Renal pelvis (tissue), 12 donors: ENCODE results near the gene COX18. TPM values are rescaled to one million over a fixed set of nuclear protein-coding genes. Genes with fewer than 3 reads are reported as not detected.
A peak's percentile ranks its signal among the peaks of the same experiment; 100 is the strongest.

Experiments
- DNase-seq: peaks from one replicate; pipeline ENCODE4 v3.0.0-alpha.2; 2013
- long read RNA-seq, 16 experiments: transcript quantifications; one replicate each; lab custom pipeline, GENCODE V29; 2026
- polyA plus RNA-seq, 3 donors: library from polyadenylated mRNA; unstranded; fragments of 120-200 nt; gene quantifications; one replicate each; pipeline ENCODE4 v1.2.1, GENCODE V29; 2013; ENCODE audit not compliant: insufficient read length in 3 of 3

The COX18 gene
- polyA plus RNA-seq, result 10 to 100 TPM; 15.8 to 19.4 (median 17.9) TPM
- long read RNA-seq, donor 1, full-length matches to known transcripts, result 2 of 2 reads
- long read RNA-seq, donor 1, partial matches to known transcripts, result 0 of 2 reads
- long read RNA-seq, donor 1, other reads (novel, unspliced or antisense), result 0 of 2 reads
- long read RNA-seq, donor 2, full-length matches to known transcripts, result 3 of 3 reads
- long read RNA-seq, donor 2, partial matches to known transcripts, result 0 of 3 reads
- long read RNA-seq, donor 2, other reads (novel, unspliced or antisense), result 0 of 3 reads
- long read RNA-seq, donor 3, full-length matches to known transcripts, result 7 of 7 reads
- long read RNA-seq, donor 3, partial matches to known transcripts, result 0 of 7 reads
- long read RNA-seq, donor 3, other reads (novel, unspliced or antisense), result 0 of 7 reads
- long read RNA-seq, donor 4, full-length matches to known transcripts, result 3 of 3 reads
- long read RNA-seq, donor 4, partial matches to known transcripts, result 0 of 3 reads
- long read RNA-seq, donor 4, other reads (novel, unspliced or antisense), result 0 of 3 reads
- long read RNA-seq, donor 5, partial matches to known transcripts, result 0 of 2 reads
- long read RNA-seq, donor 5, other reads (novel, unspliced or antisense), result 0 of 2 reads
- long read RNA-seq, donor 6, full-length matches to known transcripts, result 4 of 4 reads
- long read RNA-seq, donor 6, partial matches to known transcripts, result 0 of 4 reads
- long read RNA-seq, donor 6, other reads (novel, unspliced or antisense), result 0 of 4 reads
- long read RNA-seq, donor 7, full-length matches to known transcripts, result 6 of 6 reads
- long read RNA-seq, donor 7, partial matches to known transcripts, result 0 of 6 reads
- long read RNA-seq, donor 7, other reads (novel, unspliced or antisense), result 0 of 6 reads
- long read RNA-seq, donor 8, full-length matches to known transcripts, result 4 of 4 reads
- long read RNA-seq, donor 8, partial matches to known transcripts, result 0 of 4 reads
- long read RNA-seq, donor 8, other reads (novel, unspliced or antisense), result 0 of 4 reads
- long read RNA-seq, donor 9, full-length matches to known transcripts, result 6 of 6 reads
- long read RNA-seq, donor 9, partial matches to known transcripts, result 0 of 6 reads
- long read RNA-seq, donor 9, other reads (novel, unspliced or antisense), result 0 of 6 reads
- long read RNA-seq, donor 10, full-length matches to known transcripts, result 1 of 1 reads
- long read RNA-seq, donor 10, partial matches to known transcripts, result 0 of 1 reads
- long read RNA-seq, donor 10, other reads (novel, unspliced or antisense), result 0 of 1 reads
- long read RNA-seq, donor 11, partial matches to known transcripts, result 0 of 1 reads
- long read RNA-seq, donor 11, other reads (novel, unspliced or antisense), result 0 of 1 reads
- long read RNA-seq, donor 12, full-length matches to known transcripts, result 8 of 8 reads
- long read RNA-seq, donor 12, partial matches to known transcripts, result 0 of 8 reads
- long read RNA-seq, donor 12, other reads (novel, unspliced or antisense), result 0 of 8 reads
- long read RNA-seq, donor 13, partial matches to known transcripts, result 0 of 1 reads
- long read RNA-seq, donor 13, other reads (novel, unspliced or antisense), result 0 of 1 reads
- long read RNA-seq, donor 14, full-length matches to known transcripts, result 2 of 2 reads
- long read RNA-seq, donor 14, partial matches to known transcripts, result 0 of 2 reads
- long read RNA-seq, donor 14, other reads (novel, unspliced or antisense), result 0 of 2 reads
- long read RNA-seq, donor 15, full-length matches to known transcripts, result 2 of 2 reads
- long read RNA-seq, donor 15, partial matches to known transcripts, result 0 of 2 reads
- long read RNA-seq, donor 15, other reads (novel, unspliced or antisense), result 0 of 2 reads
- long read RNA-seq, donor 16, partial matches to known transcripts, result 0 of 2 reads
- long read RNA-seq, donor 16, other reads (novel, unspliced or antisense), result 0 of 2 reads

- peak; percentile 98 for DNase-seq
These were observed at the start of gene COX18 for GRCh38 chr4:73069338-73070073. Gene COX18, minus strand, starts transcription at chr4:73069716. Its CDS starts 67 bp downstream, at chr4:73069649.

GRCh38 chr4:73109493-73109892, 40.0 kb upstream of the COX18 start:
- no peak for DNase-seq

GRCh38 chr4:73104695-73105094, 35.2 kb upstream of the COX18 start:
- DNase-seq, result no peak

- no peak for DNase-seq
These were observed 34.4 kb upstream of the COX18 start for GRCh38 chr4:73103799-73104503.

GRCh38 chr4:73099143-73099542, 29.6 kb upstream of the COX18 start:
- DNase-seq, result no peak

- no peak for DNase-seq
These were observed 29.2 kb upstream of the COX18 start for GRCh38 chr4:73098713-73099112.

- DNase-seq, result peak; percentile 48
These were observed 28.5 kb upstream of the COX18 start for GRCh38 chr4:73098016-73098415.

- DNase-seq, result no peak
These were observed 23.4 kb upstream of the COX18 start for GRCh38 chr4:73092868-73093267.

GRCh38 chr4:73090738-73091137, 21.2 kb upstream of the COX18 start:
- DNase-seq, result no peak

GRCh38 chr4:73087871-73088270, 18.4 kb upstream of the COX18 start:
- no peak for DNase-seq

GRCh38 chr4:73086095-73086868, 16.8 kb upstream of the COX18 start:
- DNase-seq, result no peak

GRCh38 chr4:73080789-73081188, 11.3 kb upstream of the COX18 start:
- DNase-seq, result no peak

- DNase-seq, result no peak
These were observed 6.3 kb upstream of the COX18 start for GRCh38 chr4:73075832-73076231.

GRCh38 chr4:73070074-73070390, 516 bp upstream of the COX18 start:
- DNase-seq, result no peak

- peak; percentile 52 for DNase-seq
These were observed 802 bp downstream of the COX18 start for GRCh38 chr4:73068491-73069337.

GRCh38 chr4:73067971-73068394, 1.5 kb downstream of the COX18 start:
- no peak for DNase-seq

GRCh38 chr4:73066928-73067327, 2.6 kb downstream of the COX18 start:
- DNase-seq, result no peak
